Mesendoderm (in vitro differentiated cells): Measurements from ENCODE around the gene PDK4.

Source experiments
- DNase-seq: peaks from one replicate; pipeline ENCODE4 v3.0.0; 2013
- H2AK5ac ChIP-seq: 2 replicates; pipeline ENCODE4 v1.6.1; 2013; ENCODE audit warnings: low read length, inconsistent platforms
- H2BK120ac ChIP-seq: 2 replicates; pipeline ENCODE4 v1.6.1; 2013; ENCODE audit warnings: low read depth, mild to moderate bottlenecking, low read length, moderate library complexity, mixed read lengths
- H2BK15ac ChIP-seq: replicated peaks from 2 replicates; pipeline ENCODE4 v1.6.1; 2013; ENCODE audit warnings: low read depth, mild to moderate bottlenecking, moderate library complexity
- H2BK5ac ChIP-seq: 2 replicates; pipeline ENCODE4 v1.6.1; 2013; ENCODE audit warnings: low read length, inconsistent platforms
- H3K18ac ChIP-seq: 2 replicates; pipeline ENCODE4 v1.6.1; 2013; ENCODE audit warnings: mild to moderate bottlenecking, low read length, mixed read lengths
- H3K23ac ChIP-seq: one replicate; pipeline ENCODE4 v1.6.1; 2013; ENCODE audit warnings: low read length
- H3K27ac ChIP-seq: 2 replicates; pipeline ENCODE4 v1.5.1; 2013; ENCODE audit warnings: low read depth, mild to moderate bottlenecking, inconsistent platforms, low read length, moderate library complexity
- H3K27me3 ChIP-seq: 2 replicates; pipeline ENCODE4 v1.6.1; 2013; ENCODE audit warnings: low read length, control low read depth, mild to moderate bottlenecking, inconsistent platforms; ENCODE audit not compliant: insufficient read depth, poor library complexity
- H3K36me3 ChIP-seq: 2 replicates; pipeline ENCODE4 v1.6.1; 2013; ENCODE audit warnings: low read length, inconsistent platforms; ENCODE audit not compliant: control insufficient read depth, insufficient read depth
- H3K4ac ChIP-seq: one replicate; pipeline ENCODE4 v1.6.1; 2013; ENCODE audit warnings: low read depth, mild to moderate bottlenecking, low read length, moderate library complexity
- H3K4me1 ChIP-seq: 2 replicates; pipeline ENCODE4 v1.6.1; 2013; ENCODE audit warnings: low read depth, low read length, inconsistent platforms; ENCODE audit not compliant: control insufficient read depth
- H3K4me2 ChIP-seq: 2 replicates; pipeline ENCODE4 v1.6.1; 2013; ENCODE audit warnings: low read length
- H3K4me3 ChIP-seq: 2 replicates; pipeline ENCODE4 v1.5.1; 2013; ENCODE audit warnings: mild to moderate bottlenecking, low read length
- H3K56ac ChIP-seq: one replicate; pipeline ENCODE4 v1.6.1; 2013; ENCODE audit warnings: low read length
- H3K79me1 ChIP-seq: 2 replicates; pipeline ENCODE4 v1.6.1; 2013; ENCODE audit warnings: low read length, inconsistent platforms
- H3K79me2 ChIP-seq: 2 replicates; pipeline ENCODE4 v1.6.1; 2013; ENCODE audit warnings: mild to moderate bottlenecking, low read length; ENCODE audit not compliant: control insufficient read depth, insufficient read depth
- H3K9ac ChIP-seq: 2 replicates; pipeline ENCODE4 v1.6.1; 2013; ENCODE audit warnings: low read length, inconsistent platforms
- H4K5ac ChIP-seq: one replicate; pipeline ENCODE4 v1.6.1; 2013; ENCODE audit warnings: low read length
- H4K8ac ChIP-seq: one replicate; pipeline ENCODE4 v1.6.1; 2013; ENCODE audit warnings: low read depth, mild to moderate bottlenecking, control low read depth, low read length, moderate library complexity
- WGBS: extraction: QIAGEN DNeasy Blood & Tissue Kit; methylation state at CpG from one replicate; pipeline ENCODE4 v1.1.7; 2013; ENCODE audit warnings: low lambda C conversion rate, missing lambda C conversion rate; ENCODE audit not compliant: insufficient coverage; ENCODE audit errors: extremely low coverage; 5-methylcytosine and 5-hydroxymethylcytosine counted together

Gene PDK4

GRCh38 chr7:95581467-95581866 lies 14.8 kb downstream of the PDK4 start:
- no peak overlapping the region for H2BK15ac ChIP-seq
- no peaks in the 10 kb centered on the region for H3K27me3 ChIP-seq
- H3K27ac ChIP-seq: no peak overlapping the region
- no peak overlapping the region for H3K18ac ChIP-seq
- no peak overlapping the region for H3K4me2 ChIP-seq
- H3K9ac ChIP-seq: no peak overlapping the region
- no peaks in the 10 kb centered on the region for H3K79me1 ChIP-seq
- no peak overlapping the region for H2BK5ac ChIP-seq
- H3K4me1 ChIP-seq: no peaks in the 10 kb centered on the region
- no peaks in the 10 kb centered on the region for H3K36me3 ChIP-seq
- no peak overlapping the region for H2BK120ac ChIP-seq
- H3K23ac ChIP-seq: no peak overlapping the region
- H4K8ac ChIP-seq: no peak overlapping the region
- no peaks in the 10 kb centered on the region for H3K79me2 ChIP-seq
- H2AK5ac ChIP-seq: no peak overlapping the region
- DNase-seq: no peak
- no peak overlapping the region for H4K5ac ChIP-seq
- no CpG with 5 or more reads among the region's 3 CpGs for WGBS
- no peak overlapping the region for H3K4me3 ChIP-seq
- H3K56ac ChIP-seq: no peak overlapping the region
- H3K4ac ChIP-seq: no peak overlapping the region

DNA sequence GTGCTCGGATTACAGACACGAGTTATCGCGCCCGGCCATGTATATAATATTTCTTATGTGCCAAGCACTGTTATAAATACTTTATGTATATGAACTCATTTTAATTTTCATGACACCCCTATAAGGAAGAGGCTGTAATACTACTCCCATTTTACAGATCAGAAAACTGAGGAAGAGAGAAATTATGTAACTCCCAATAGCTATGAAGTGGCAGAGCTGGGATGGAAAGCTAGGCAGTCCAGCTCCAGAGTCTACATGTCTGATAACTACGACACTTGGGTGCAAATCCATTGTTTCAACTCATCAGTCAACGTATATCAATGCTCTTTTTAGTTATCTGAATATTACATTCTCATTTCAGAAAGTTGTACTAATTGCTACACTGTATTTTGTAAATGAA lies 17.0 kb downstream of the PDK4 start:
- H2BK120ac ChIP-seq: no peak overlapping the region
- no peak overlapping the region for H3K4me3 ChIP-seq
- H3K4ac ChIP-seq: no peak overlapping the region
- no peaks in the 10 kb centered on the region for H3K79me1 ChIP-seq
- no peaks in the 10 kb centered on the region for H3K79me2 ChIP-seq
- no peak overlapping the region for H2AK5ac ChIP-seq
- no peaks in the 10 kb centered on the region for H3K36me3 ChIP-seq
- H3K4me1 ChIP-seq: no peaks in the 10 kb centered on the region
- H3K23ac ChIP-seq: no peak overlapping the region
- no peak overlapping the region for H3K4me2 ChIP-seq
- H4K5ac ChIP-seq: no peak overlapping the region
- H3K9ac ChIP-seq: no peak overlapping the region
- H4K8ac ChIP-seq: no peak overlapping the region
- WGBS: no CpG with 5 or more reads among the region's 7 CpGs
- H3K56ac ChIP-seq: no peak overlapping the region
- H3K27me3 ChIP-seq: no peaks in the 10 kb centered on the region
- no peak overlapping the region for H2BK15ac ChIP-seq
- H3K27ac ChIP-seq: no peak overlapping the region
- DNase-seq: no peak
- H3K18ac ChIP-seq: no peak overlapping the region
- H2BK5ac ChIP-seq: no peak overlapping the region

- H3K79me2 ChIP-seq: no peaks in the 10 kb centered on the region
- no peak overlapping the region for H3K4me3 ChIP-seq
- no peak overlapping the region for H3K18ac ChIP-seq
- H4K5ac ChIP-seq: no peak overlapping the region
- whole genome bisulfite sequencing: no CpG with 5 or more reads among the region's 3 CpGs
- no peak for DNase-seq
- no peaks in the 10 kb centered on the region for H3K4me1 ChIP-seq
- no peaks in the 10 kb centered on the region for H3K79me1 ChIP-seq
- H3K23ac ChIP-seq: no peak overlapping the region
- H3K56ac ChIP-seq: no peak overlapping the region
- H2BK15ac ChIP-seq: no peak overlapping the region
- H3K4ac ChIP-seq: no peak overlapping the region
- H3K9ac ChIP-seq: no peak overlapping the region
- H2BK5ac ChIP-seq: no peak overlapping the region
- H3K27me3 ChIP-seq: no peaks in the 10 kb centered on the region
- no peaks in the 10 kb centered on the region for H3K36me3 ChIP-seq
- H4K8ac ChIP-seq: no peak overlapping the region
- H2BK120ac ChIP-seq: no peak overlapping the region
- no peak overlapping the region for H2AK5ac ChIP-seq
- H3K27ac ChIP-seq: no peak overlapping the region
- no peak overlapping the region for H3K4me2 ChIP-seq
Observed at GRCh38 chr7:95578299-95578855, 17.9 kb downstream of the PDK4 start.

GRCh38 chr7:95577137-95577536 lies 19.2 kb downstream of the PDK4 start:
- Histone ChIP-seq H3K56ac (no peak overlapping the region), H3K23ac (no peak overlapping the region), H4K5ac (no peak overlapping the region), H3K27me3 (no peaks in the 10 kb centered on the region), H3K36me3 (no peaks in the 10 kb centered on the region), H3K9ac (no peak overlapping the region), H2BK5ac (no peak overlapping the region), H3K79me2 (no peaks in the 10 kb centered on the region), H3K4me3 (no peak overlapping the region), H3K4me1 (no peaks in the 10 kb centered on the region), H2BK15ac (no peak overlapping the region), H3K18ac (no peak overlapping the region), H3K27ac (no peak overlapping the region), H2BK120ac (no peak overlapping the region), H3K4me2 (no peak overlapping the region), H3K79me1 (no peaks in the 10 kb centered on the region), H4K8ac (no peak overlapping the region), H2AK5ac (no peak overlapping the region), H3K4ac (no peak overlapping the region)
- peak; percentile 93 for DNase-seq
- WGBS: no CpG with 5 or more reads among the region's 5 CpGs

- Histone ChIP-seq H2BK15ac (no peak overlapping the region), H3K27me3 (no peaks in the 10 kb centered on the region), H3K23ac (no peak overlapping the region), H3K79me2 (no peaks in the 10 kb centered on the region), H3K18ac (no peak overlapping the region), H3K36me3 (no peaks in the 10 kb centered on the region), H3K4ac (no peak overlapping the region), H3K27ac (no peak overlapping the region), H2BK5ac (no peak overlapping the region), H2AK5ac (no peak overlapping the region), H3K56ac (no peak overlapping the region), H4K8ac (no peak overlapping the region), H3K4me1 (no peaks in the 10 kb centered on the region), H2BK120ac (no peak overlapping the region), H3K9ac (no peak overlapping the region), H3K79me1 (no peaks in the 10 kb centered on the region), H4K5ac (no peak overlapping the region), H3K4me3 (no peak overlapping the region), H3K4me2 (no peak overlapping the region)
- 100% methylated on average over 1 of the region's 2 CpGs for WGBS
- DNase-seq: no peak
Observed at GRCh38 chr7:95569720-95570119, 26.6 kb downstream of the PDK4 start.

GRCh38 chr7:95560674-95561073 lies 35.6 kb downstream of the PDK4 start:
- WGBS: no CpG with 5 or more reads among the region's 2 CpGs
- Histone ChIP-seq H3K36me3 (no peaks in the 10 kb centered on the region), H4K8ac (no peak overlapping the region), H3K4me3 (no peak overlapping the region), H3K23ac (no peak overlapping the region), H3K4ac (no peak overlapping the region), H3K18ac (no peak overlapping the region), H3K79me2 (no peaks in the 10 kb centered on the region), H2BK15ac (no peak overlapping the region), H2AK5ac (no peak overlapping the region), H3K4me2 (no peak overlapping the region), H3K27ac (no peak overlapping the region), H2BK120ac (no peak overlapping the region), H3K56ac (no peak overlapping the region), H3K4me1 (no peaks in the 10 kb centered on the region), H3K27me3 (no peaks in the 10 kb centered on the region), H2BK5ac (no peak overlapping the region), H3K79me1 (no peaks in the 10 kb centered on the region), H3K9ac (no peak overlapping the region), H4K5ac (no peak overlapping the region)
- DNase-seq: no peak
